Dendritic cell treated with granulocyte-macrophage colony-stimulating factor and Interleukin-4, amounts not matched to agents 40 ng/mL and 50 ng/mL, for 4 days (primary cell): ENCODE data around the gene TSEN34.
"Not testable (repeated sequence)": the region's sequence is repeated elsewhere in the genome, so short reads cannot be mapped to it uniquely, and the experiment has no call there.

Experiments
- H3K27ac Mint-ChIP-seq: one replicate; pipeline ENCODE4 v1.8.0; 2022; ENCODE audit warnings: mild to moderate bottlenecking, mixed read lengths
- H3K27me3 Mint-ChIP-seq: one replicate; pipeline ENCODE4 v1.8.0; 2022; ENCODE audit warnings: mild to moderate bottlenecking, mixed read lengths
- H3K36me3 Mint-ChIP-seq: one replicate; pipeline ENCODE4 v1.8.0; 2022; ENCODE audit warnings: low read depth, mixed read lengths
- H3K4me1 Mint-ChIP-seq: one replicate; pipeline ENCODE4 v1.8.0; 2022; ENCODE audit warnings: low read depth, mixed read lengths
- H3K4me3 Mint-ChIP-seq: one replicate; pipeline ENCODE4 v1.8.0; 2022; ENCODE audit warnings: mild to moderate bottlenecking, moderate library complexity, mixed read lengths
- H3K9me3 Mint-ChIP-seq: one replicate; pipeline ENCODE4 v1.8.0; 2022; ENCODE audit warnings: mixed read lengths
- intact Hi-C: fragments of 100-400 bp; cut with micrococcal nuclease; formaldehyde crosslinking; loops from one replicate; pipeline ENCODE4 v1.15.0; 2022

TSEN34 gene

DNA sequence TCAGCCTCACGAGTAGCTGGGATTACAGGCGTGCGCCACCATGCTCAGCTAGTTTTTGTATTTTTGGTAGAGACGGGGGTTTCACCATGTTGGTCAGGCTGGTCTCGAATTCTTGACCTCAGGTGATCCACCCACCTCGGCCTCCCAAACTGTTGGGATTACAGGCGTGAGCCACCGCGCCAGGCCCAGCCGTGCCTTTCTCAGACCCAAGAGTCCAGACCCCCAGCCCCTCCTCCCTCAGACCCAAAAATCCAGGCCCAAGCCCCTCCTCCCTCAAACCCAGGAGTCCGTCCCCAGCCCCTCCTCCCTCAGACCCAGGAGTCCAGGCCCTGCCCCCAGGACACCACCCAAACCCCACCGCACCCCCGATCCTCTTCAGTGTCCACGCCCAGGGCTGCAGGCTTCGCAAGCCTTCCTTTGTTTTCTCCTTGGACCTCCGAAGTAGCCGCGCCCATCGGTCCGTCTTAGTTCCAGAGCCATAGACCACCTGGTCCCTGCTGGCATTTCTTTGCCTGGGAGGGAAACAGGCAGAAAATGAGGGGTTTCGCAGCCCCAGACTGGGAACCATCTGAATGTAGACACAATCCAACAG lies 21.9 kb upstream of the TSEN34 start:
- Mint-ChIP-seq H3K27me3 (peaks cover 22% of the 10 kb centered on the region), H3K36me3 (peaks cover under 1% of the 10 kb centered on the region), H3K4me3 (no peak overlapping the region), H3K27ac (no peak overlapping the region), H3K9me3 (no peaks in the 10 kb centered on the region), H3K4me1 (peaks cover 49% of the 10 kb centered on the region)
- intact Hi-C loops, result loop anchor here (2.0 kb wide), 2 partner anchors 62 to 98 kb away; no protein-coding TSS in a partner anchor

DNA sequence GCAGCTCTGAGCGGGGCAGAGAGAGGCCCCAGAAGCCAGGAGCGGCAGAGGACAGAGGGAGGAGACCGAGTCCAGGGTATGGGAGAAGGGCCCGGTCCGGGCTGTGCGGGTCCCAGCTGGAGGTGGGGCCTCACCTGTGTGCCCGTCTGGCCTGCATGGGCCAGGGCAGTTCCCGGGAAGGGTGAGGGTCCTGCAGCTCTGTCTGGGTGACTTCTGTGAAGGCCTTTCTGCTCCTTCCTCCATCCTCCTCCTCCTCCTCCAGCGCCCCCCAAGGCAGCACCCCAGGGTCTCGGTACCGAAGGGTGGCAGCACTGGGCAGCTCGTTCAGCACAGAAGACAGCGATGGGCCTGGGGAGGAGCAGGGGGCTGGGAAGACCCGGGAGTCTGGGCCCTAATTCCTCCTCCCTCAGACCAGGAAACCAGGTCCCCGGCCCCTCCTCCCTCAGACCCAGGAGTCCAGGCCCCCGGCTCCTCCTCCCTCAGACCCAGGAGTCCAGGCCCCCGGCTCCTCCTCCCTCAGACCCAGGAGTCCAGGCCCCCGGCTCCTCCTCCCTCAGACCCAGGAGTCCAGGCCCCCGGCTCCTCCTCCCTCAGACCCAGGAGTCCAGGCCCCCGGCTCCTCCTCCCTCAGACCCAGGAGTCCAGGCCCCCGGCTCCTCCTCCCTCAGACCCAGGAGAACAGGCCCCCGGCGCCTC lies 19.2 kb upstream of the TSEN34 start:
- Mint-ChIP-seq H3K27ac (peak overlapping the region; percentile 18), H3K36me3 (peaks cover 26% of the 10 kb centered on the region), H3K4me1 (peaks cover 50% of the 10 kb centered on the region)
- H3K27me3 Mint-ChIP-seq, H3K9me3 Mint-ChIP-seq, intact Hi-C loops, H3K4me3 Mint-ChIP-seq: not testable (repeated sequence)

DNA sequence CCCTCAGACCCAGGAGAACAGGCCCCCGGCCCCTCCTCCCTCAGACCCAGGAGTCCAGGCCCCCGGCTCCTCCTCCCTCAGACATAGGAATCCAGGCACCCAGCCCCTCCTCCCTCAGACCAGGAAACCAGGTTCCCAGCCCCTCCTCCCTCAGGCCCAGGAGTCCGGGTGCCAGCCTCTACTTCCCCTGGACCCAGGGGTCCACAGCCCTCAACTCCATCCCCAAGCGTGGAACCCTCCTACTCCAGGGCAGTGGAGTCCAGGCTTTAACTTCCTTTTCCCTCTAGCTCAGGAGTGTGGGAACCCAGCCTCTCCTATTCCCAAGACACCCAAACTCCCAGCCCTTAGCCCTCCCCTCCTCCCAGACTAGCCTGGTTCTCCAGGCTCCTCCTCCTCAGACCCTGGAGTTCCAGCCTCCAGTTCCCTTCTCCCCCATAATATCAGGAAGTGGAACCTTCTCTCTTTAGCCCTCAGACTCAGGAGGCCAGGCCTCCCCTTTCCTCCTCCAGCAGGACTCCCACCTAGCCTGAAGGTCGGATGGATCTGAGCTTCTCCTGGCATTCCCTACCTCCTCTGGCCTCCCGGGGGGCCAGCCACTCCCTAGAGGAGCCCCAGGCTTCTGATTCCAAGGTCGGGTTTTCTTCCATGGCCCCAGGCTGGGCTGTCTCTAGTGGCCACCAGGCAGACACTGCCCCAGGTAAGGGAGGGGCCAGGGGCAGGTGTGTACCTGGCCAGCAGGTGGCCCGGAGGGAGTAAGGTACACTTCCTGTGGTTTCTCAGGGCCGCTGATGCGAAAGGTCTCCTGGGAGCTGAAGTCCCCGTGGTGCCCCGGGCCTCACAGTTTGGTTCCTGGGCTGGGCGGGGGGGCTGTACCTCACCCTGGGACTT lies 18.4 kb upstream of the TSEN34 start, which contains the start of gene TMC4:
Gene TMC4, minus strand, starts transcription at position 690 of the 888 bp plus-strand sequence. Its CDS starts 43 bp downstream, at position 647.
- intact Hi-C loops, result no loop called here
- Mint-ChIP-seq H3K27me3 (peaks cover 2% of the 10 kb centered on the region), H3K27ac (peak within 1 kb of the TSS; percentile 72), H3K4me1 (peaks cover 50% of the 10 kb centered on the region), H3K36me3 (peaks cover 28% of the 10 kb centered on the region), H3K4me3 (no peak within 1 kb of the TSS), H3K9me3 (no peaks in the 10 kb centered on the region)

DNA sequence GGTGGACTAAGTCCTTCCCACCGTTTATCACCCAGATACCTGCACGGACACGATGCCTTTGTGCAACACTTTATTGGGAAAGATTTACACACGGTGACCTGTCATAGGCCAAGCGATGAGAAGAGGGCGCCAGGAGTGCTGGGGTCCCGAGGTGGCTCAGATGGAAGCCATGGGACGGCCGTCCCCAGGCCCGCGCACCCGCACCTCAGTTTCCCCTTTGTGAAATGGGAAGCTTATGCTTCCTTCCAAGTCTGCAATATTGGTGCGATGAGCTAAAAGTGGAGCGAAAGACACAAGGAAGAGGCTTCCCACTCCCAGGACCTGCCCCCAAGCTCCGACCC lies 17.8 kb upstream of the TSEN34 start:
- intact Hi-C loops, result no loop called here
- no peak overlapping the region for H3K4me3 Mint-ChIP-seq
- H3K27ac Mint-ChIP-seq, result peak overlapping the region; percentile 72

DNA sequence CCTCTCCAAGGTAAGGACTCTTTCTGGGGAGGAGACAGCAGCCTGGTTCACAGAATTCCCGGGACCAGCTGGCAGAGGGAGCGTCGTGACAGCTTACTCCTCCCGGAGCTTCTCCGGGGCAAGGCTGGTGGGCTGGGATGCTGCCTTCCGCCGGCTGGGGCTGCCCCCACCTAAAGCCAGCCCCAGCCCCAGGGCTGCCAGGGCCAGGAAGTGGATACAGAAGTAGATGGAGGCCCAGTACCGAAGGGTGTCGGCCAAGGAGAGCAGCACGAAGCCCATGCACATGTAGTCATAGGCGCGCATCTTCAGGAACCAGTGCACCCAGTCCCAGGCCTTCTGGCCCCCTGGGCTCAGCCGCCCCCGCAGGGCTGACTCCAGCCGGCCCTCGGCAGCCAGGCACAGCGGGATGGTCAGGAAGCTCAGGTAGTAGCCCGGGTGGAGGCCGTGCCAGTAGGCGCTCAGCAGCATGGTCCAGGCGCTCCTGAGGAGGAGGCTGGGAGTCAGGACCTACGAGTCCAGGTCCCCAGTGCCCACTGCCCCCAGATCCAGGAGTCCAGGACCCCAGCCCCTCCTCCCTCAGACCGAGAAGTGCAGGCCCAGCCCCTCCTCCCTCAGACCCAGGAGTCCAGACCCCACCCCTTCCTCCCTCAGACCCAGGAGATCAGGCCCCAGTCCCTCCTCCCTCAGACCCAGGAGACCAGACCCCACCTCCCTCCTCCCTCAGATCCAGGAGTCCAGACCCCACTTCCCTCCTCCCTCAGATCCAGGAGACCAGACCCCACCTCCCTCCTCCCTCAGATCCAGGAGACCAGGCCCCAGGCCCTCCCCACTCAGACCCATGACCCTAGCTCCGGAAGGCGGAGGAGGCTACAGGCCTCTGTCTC lies 16.9 kb upstream of the TSEN34 start:
- Mint-ChIP-seq H3K36me3 (peaks cover 42% of the 10 kb centered on the region), H3K9me3 (no peaks in the 10 kb centered on the region), H3K4me3 (no peak overlapping the region), H3K4me1 (peaks cover 54% of the 10 kb centered on the region), H3K27me3 (peaks cover 2% of the 10 kb centered on the region), H3K27ac (peak overlapping the region; percentile 69)
- intact Hi-C loops, result no loop called here

More for the DNA sequence above, 17.8 kb upstream of the TSEN34 start:
- peaks cover 34% of the 10 kb centered on the region for H3K36me3 Mint-ChIP-seq
- H3K4me1 Mint-ChIP-seq, result peaks cover 49% of the 10 kb centered on the region
- no peaks in the 10 kb centered on the region for H3K9me3 Mint-ChIP-seq
- H3K27me3 Mint-ChIP-seq, result peaks cover 2% of the 10 kb centered on the region

GRCh38 chr19:54178581-54179261 lies 12.4 kb upstream of the TSEN34 start:
- intact Hi-C loops, result no loop called here
- H3K9me3 Mint-ChIP-seq, result no peaks in the 10 kb centered on the region
- H3K27ac Mint-ChIP-seq, result no peak overlapping the region
- H3K4me1 Mint-ChIP-seq, result peaks cover 43% of the 10 kb centered on the region
- no peak overlapping the region for H3K4me3 Mint-ChIP-seq
- H3K27me3 Mint-ChIP-seq, result no peaks in the 10 kb centered on the region
- peaks cover 82% of the 10 kb centered on the region for H3K36me3 Mint-ChIP-seq

DNA sequence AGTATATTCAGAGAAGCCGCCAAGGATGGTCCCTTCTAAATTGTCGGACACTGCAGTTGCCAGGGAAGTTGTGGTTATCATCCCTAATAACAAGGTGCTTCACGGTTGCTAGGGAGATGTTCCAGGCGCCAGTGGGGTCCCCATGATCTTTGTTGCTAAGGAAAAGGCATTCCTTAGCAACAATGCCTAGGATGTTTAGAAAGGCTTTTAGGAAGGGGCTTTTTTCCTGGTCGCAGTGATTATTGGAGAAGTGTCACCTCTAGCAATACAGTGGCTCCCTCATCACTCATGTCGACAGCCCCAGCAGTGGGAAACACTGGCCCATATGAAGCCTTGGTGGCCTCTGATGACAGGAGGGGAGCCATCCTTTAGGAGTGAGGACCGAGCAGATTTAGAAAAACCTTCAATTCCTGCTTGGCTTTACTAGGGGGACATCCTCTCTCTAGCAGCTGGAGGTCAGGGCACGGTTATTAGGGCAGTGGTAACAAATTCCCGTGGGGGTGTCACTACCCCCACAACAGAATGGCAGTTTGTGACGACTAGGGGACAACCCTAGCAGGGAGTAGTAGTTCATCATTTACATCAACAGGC lies 11.8 kb upstream of the TSEN34 start:
- intact Hi-C loops, result no loop called here
- peaks cover 87% of the 10 kb centered on the region for H3K36me3 Mint-ChIP-seq
- H3K4me1 Mint-ChIP-seq, result peaks cover 44% of the 10 kb centered on the region
- H3K9me3 Mint-ChIP-seq, result no peaks in the 10 kb centered on the region
- no peak overlapping the region for H3K27ac Mint-ChIP-seq
- H3K27me3 Mint-ChIP-seq, result no peaks in the 10 kb centered on the region
- H3K4me3 Mint-ChIP-seq, result no peak overlapping the region

- no peak overlapping the region for H3K27ac Mint-ChIP-seq
- no peaks in the 10 kb centered on the region for H3K27me3 Mint-ChIP-seq
These were observed 11.1 kb upstream of the TSEN34 start for GRCh38 chr19:54179921-54180461.

DNA sequence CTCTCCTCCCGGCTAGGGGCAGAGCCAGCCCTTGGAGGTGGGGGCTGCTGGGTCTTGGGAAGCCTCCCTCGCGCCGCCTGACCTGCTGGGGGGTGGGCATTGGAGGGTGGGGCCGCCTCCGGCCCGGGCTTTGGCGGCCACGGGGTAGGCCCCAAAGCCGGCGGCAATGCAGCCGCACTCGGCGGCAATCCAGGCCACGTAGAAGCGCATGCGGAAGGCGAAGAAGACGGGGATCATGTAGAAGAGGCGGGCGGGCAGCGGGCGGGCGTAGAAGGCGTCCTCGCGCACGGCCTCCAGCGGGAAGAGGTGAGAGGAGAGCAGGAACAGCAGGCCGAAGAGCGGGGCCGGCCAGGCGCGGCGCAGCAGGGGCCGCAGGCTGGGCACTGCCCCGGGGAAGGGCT lies 10.4 kb upstream of the TSEN34 start:
- H3K27me3 Mint-ChIP-seq, result no peaks in the 10 kb centered on the region
- H3K9me3 Mint-ChIP-seq, result no peaks in the 10 kb centered on the region
- H3K27ac Mint-ChIP-seq, result peak overlapping the region; percentile 51
- H3K4me1 Mint-ChIP-seq, result peaks cover 31% of the 10 kb centered on the region
- H3K4me3 Mint-ChIP-seq, result no peak overlapping the region
- peaks cover 82% of the 10 kb centered on the region for H3K36me3 Mint-ChIP-seq
- intact Hi-C loops, result no loop called here

More at GRCh38 chr19:54179921-54180461, 11.1 kb upstream of the TSEN34 start:
- Mint-ChIP-seq H3K9me3 (no peaks in the 10 kb centered on the region), H3K4me3 (no peak overlapping the region), H3K36me3 (peaks cover 82% of the 10 kb centered on the region), H3K4me1 (peaks cover 38% of the 10 kb centered on the region)
- intact Hi-C loops, result no loop called here

GRCh38 chr19:54181894-54182293 lies 9.2 kb upstream of the TSEN34 start:
- Mint-ChIP-seq H3K4me1 (peaks cover 37% of the 10 kb centered on the region), H3K36me3 (peaks cover 82% of the 10 kb centered on the region)
- H3K27me3 Mint-ChIP-seq, H3K9me3 Mint-ChIP-seq, intact Hi-C loops, H3K4me3 Mint-ChIP-seq, H3K27ac Mint-ChIP-seq: not testable (repeated sequence)

DNA sequence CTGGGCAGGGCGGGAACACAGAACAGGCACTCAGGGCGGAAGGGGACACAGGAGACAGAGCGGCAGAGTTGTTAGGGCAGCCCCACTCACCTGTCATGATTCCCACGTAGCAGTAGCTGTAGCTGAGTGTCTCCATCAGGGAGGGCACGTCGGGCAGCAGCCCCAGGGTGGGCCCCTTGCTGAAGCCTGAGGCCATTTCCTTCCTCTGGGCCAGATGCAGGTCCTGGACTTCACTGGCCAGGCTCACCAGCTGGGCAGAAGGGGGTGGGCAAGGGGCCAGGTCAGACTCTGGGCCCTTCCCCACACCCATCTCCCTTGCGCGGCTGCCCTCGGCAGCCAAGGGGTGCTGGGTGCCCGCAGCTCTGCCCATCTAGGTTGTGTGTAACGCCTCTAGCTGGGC lies 7.7 kb upstream of the TSEN34 start:
- Mint-ChIP-seq H3K4me1 (peaks cover 45% of the 10 kb centered on the region), H3K4me3 (no peak overlapping the region), H3K9me3 (no peaks in the 10 kb centered on the region), H3K27me3 (no peaks in the 10 kb centered on the region), H3K27ac (no peak overlapping the region), H3K36me3 (peaks cover 80% of the 10 kb centered on the region)
- intact Hi-C loops, result no loop called here

DNA sequence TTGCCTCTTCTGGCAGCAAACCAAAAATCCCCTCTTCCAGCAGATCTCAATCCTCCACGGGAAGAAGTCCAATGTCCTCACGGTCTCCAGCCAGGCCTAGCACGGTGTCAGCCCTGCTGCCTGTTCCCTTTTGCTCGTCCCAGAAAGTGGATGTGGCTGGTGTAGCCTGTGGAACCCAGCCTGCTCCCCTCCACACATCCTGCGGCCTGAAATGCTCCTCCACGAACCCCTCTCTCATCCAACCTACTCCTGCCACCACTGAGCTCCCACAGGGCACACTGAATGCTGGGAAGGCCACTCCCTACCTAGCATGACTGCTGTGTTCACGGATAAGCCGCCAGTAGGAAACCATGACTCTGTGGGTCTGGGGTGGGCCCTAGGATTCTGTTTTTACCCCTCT lies 4.8 kb upstream of the TSEN34 start:
- intact Hi-C loops, result no loop called here
- peaks cover 64% of the 10 kb centered on the region for H3K36me3 Mint-ChIP-seq

More for the DNA sequence above, 4.8 kb upstream of the TSEN34 start:
- H3K27ac Mint-ChIP-seq, result peak overlapping the region; percentile 97
- H3K27me3 Mint-ChIP-seq, result no peaks in the 10 kb centered on the region
- H3K4me1 Mint-ChIP-seq, result peaks cover 35% of the 10 kb centered on the region
- H3K9me3 Mint-ChIP-seq, result no peaks in the 10 kb centered on the region
- no peak overlapping the region for H3K4me3 Mint-ChIP-seq
